Mucosa of descending colon (tissue), 3 donors: Measurements from ENCODE around the gene NCOA6. TPM values are rescaled to one million over a fixed set of nuclear protein-coding genes. Genes with fewer than 3 reads are reported as not detected.

Experiments
- ATAC-seq: fragments of 200-7000 bp; cut with Tn5 transposase; one replicate; pipeline ENCODE4 v1.9.1; 2020; ENCODE audit warnings: mild to moderate bottlenecking, moderate library complexity
- DNase-seq, 3 donors: peaks; one replicate each; pipeline ENCODE4 v3.0.0-alpha.2; 2020
- H3K36me3 ChIP-seq: fragments of 200-600 bp; one replicate; pipeline ENCODE4 v1.8.0; 2021; ENCODE audit warnings: low read depth, mild to moderate bottlenecking
- H3K4me1 ChIP-seq: fragments of 200-600 bp; one replicate; pipeline ENCODE4 v1.8.0; 2021; ENCODE audit warnings: low read depth, mild to moderate bottlenecking
- H3K4me3 ChIP-seq: fragments of 200-600 bp; one replicate; pipeline ENCODE4 v1.8.0; 2021; ENCODE audit warnings: mild to moderate bottlenecking
- H3K9me3 ChIP-seq: fragments of 200-600 bp; one replicate; pipeline ENCODE4 v1.8.0; 2021; ENCODE audit warnings: mild to moderate bottlenecking
- intact Hi-C, 2 donors: fragments of 100-400 bp; cut with DNase I in 1 of 2; cut with micrococcal nuclease in 1 of 2; formaldehyde crosslinking; loops; one replicate each; pipeline versions ENCODE4 v1.11.0 to v1.11.1; 2022; cut with DNase I, micrococcal nuclease
- total RNA-seq, 3 donors: library from RNA; stranded (reverse); fragmentation: NEBNext Ultra II Directional in 2 of 3; extraction: Animal tissue kit (Norgen Biotek cat#: 25700) in 2 of 3; gene quantifications; one replicate each; pipeline versions ENCODE4 v1.2.1 to v1.2.4, GENCODE V29; 2021 to 2023
- TF ChIP-seq, protein P1 (sequence below): fragments of 200-600 bp; IDR thresholded peaks from one replicate; pipeline ENCODE4 v1.8.0; 2022; ENCODE audit warnings: antibody characterized with exemption, mild to moderate bottlenecking
- donor health status: DM: no; HTN: no; CAD: no; lungs with moderate emphysema.
- donor health status: DM: no; HTN: no; CAD: no.
- donor health status: DM: no; HTN: yes; CAD: no.

Gene NCOA6
- total RNA-seq, 3 donors from 2014 or later = 37.8 to 47.5 (median 44.3) TPM

DNA sequence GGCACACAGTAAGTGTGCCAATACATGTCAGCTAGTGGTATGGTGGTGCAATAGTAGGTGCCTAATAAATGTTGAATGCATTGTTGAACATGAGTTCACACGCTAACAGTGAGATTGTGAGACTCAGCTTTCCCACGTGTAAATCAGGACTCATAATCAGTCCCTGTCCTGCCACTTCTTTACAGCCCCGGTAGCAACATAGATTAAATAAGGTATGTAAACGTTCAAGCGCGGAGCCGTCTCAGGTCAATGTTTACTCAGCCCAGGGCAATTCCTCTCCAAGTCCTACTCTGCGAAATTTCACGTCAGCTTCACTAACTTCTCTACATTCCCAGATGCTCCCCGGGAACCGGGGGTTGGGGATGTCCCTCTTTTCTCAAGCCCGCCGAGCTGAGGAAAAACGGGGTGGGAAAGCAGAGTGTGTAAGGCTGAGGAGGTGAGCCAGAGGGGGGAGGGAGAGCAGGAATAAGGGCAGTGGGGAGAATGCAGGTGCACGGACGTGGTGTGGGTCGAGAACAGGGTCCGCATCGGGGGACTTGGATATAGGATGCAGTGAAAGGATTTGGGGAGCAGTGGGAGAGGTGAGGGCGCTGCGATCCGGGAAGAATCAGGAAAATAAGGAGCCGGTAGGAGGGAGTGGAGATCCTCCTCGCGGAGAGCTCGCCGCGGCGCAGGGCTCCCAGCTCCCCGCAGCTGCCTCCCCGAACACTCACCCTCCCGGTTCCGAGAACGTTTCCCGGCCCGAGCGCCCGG is 121.9 kb downstream of the NCOA6 start:
- Histone ChIP-seq H3K4me1 (peaks cover 30% of the 10 kb centered on the region), H3K4me3 (peak overlapping the region; percentile 72), H3K36me3 (no peaks in the 10 kb centered on the region), H3K9me3 (no peaks in the 10 kb centered on the region)
- intact Hi-C loops = no loop called here
- ATAC-seq = peak; percentile 31
- TF ChIP-seq, protein P1, sequence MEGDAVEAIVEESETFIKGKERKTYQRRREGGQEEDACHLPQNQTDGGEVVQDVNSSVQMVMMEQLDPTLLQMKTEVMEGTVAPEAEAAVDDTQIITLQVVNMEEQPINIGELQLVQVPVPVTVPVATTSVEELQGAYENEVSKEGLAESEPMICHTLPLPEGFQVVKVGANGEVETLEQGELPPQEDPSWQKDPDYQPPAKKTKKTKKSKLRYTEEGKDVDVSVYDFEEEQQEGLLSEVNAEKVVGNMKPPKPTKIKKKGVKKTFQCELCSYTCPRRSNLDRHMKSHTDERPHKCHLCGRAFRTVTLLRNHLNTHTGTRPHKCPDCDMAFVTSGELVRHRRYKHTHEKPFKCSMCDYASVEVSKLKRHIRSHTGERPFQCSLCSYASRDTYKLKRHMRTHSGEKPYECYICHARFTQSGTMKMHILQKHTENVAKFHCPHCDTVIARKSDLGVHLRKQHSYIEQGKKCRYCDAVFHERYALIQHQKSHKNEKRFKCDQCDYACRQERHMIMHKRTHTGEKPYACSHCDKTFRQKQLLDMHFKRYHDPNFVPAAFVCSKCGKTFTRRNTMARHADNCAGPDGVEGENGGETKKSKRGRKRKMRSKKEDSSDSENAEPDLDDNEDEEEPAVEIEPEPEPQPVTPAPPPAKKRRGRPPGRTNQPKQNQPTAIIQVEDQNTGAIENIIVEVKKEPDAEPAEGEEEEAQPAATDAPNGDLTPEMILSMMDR = no peak
- DNase-seq = peak; percentile 57 to 69 (median 68)

DNA sequence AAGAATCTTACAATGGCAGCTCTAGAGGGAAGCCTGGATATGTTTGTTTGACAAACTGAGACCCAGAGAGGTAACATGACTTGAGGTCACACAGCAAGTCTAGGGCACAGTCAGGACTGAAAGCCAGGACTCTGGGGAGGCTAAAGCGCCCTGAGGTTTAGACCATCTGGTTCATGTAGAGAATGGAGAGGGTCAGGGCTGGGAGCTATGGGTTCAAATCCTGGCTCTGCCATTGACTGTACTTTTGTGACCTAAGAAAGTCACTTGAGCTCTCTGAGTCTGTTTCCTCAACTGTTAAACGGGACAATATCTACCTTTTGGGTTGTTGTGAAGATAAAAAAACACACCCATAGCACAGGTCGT is 122.4 kb downstream of the NCOA6 start:
- peaks cover 30% of the 10 kb centered on the region for H3K4me1 ChIP-seq
- H3K36me3 ChIP-seq = no peaks in the 10 kb centered on the region
- intact Hi-C loops = no loop called here
- TF ChIP-seq, protein P1 = no peak
- DNase-seq = no peak
- H3K9me3 ChIP-seq = no peaks in the 10 kb centered on the region
- H3K4me3 ChIP-seq = no peak overlapping the region
- no peak for ATAC-seq

DNA sequence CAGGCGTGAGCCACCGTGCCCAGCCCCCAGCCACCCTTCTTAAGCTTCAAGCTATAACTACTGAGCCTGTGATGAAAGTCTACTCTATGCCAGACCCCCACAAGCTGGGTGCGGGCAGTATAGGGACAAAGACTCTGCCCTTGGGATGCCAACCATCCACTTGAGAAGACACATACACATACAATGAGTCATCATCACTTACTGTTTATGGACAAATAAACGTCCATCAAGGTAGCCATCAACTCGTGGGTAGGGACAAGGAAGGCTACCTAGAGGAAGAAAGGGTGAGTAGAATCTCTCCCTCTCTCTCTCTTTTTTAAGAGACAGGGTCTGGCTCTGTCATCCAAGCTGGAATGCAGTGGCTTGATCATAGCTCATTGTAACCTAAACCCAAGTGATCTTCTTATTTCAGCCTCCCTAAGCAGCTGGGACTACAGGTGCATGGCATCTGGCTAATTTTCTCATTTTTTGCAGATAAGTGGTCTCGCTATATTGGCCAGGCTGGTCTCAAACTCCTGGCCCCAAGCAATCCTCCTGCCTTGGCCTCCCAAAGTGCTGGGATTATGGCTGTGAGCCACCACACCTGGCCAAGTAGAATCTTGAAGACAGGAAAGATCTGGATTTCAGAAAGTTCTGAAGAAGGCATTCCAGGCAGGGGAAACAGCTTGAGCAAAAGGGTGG is 123.9 kb downstream of the NCOA6 start:
- TF ChIP-seq, protein P1 = no peak
- Histone ChIP-seq H3K9me3 (no peaks in the 10 kb centered on the region), H3K4me3 (no peak overlapping the region), H3K4me1 (peaks cover 24% of the 10 kb centered on the region), H3K36me3 (no peaks in the 10 kb centered on the region)
- DNase-seq (no peak), ATAC-seq (no peak)
- intact Hi-C loops = no loop called here

DNA sequence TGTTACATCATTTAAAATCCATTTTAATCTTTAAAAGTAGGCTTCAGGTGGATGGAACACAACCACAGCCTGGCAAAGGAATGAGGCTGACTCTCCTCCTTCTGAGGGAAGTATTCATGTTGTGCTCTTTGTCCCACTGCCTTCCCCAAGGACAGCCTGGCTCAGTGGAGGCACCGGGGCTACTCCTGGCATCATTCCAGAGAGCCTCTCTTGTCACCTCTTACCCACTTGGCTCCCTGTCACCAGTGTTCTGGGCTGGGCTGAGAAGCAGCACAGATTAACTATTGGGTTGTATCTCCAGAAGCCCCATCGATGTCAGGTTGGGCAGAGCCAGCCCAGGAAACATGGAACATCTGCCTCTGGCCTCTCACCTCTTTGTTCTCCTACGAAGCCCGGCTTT is 132.0 kb downstream of the NCOA6 start:
- Histone ChIP-seq H3K36me3 (no peaks in the 10 kb centered on the region), H3K9me3 (no peaks in the 10 kb centered on the region), H3K4me1 (peaks cover 3% of the 10 kb centered on the region), H3K4me3 (no peak overlapping the region)
- ATAC-seq (no peak), DNase-seq (no peak)
- intact Hi-C loops = no loop called here
- TF ChIP-seq, protein P1 = no peak

DNA sequence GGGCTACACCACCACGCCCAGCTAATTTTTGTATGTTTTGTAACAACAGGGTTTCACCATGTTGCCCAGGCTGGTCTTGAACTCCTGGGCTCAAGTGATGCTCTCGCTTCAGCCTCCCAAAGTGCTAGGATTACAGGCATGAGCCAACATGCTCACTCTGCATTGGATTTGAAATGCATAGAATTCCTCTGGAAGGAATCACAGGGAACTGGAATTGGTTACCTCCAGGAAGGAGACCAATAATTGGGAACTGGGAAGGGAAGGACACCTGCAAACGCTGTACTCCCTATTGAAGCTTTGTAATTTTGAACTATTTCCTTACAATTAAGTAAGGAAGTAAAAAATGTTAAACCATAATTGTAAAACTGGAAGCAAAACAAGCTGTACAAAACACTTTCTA is 133.6 kb downstream of the NCOA6 start:
- Histone ChIP-seq H3K9me3 (no peaks in the 10 kb centered on the region), H3K4me3 (no peak overlapping the region), H3K4me1 (peaks cover 3% of the 10 kb centered on the region), H3K36me3 (no peaks in the 10 kb centered on the region)
- TF ChIP-seq, protein P1 = no peak
- intact Hi-C loops = no loop called here
- DNase-seq (no peak), ATAC-seq (no peak)
